Medulla oblongata (tissue), 1 donor: Measurements from ENCODE around the gene NEDD4L.
"Not testable (repeated sequence)": the region's sequence is repeated elsewhere in the genome, so short reads cannot be mapped to it uniquely, and the experiment has no call there.

ENCODE experiments used
- DNase-seq: peaks from one replicate; pipeline ENCODE4 v3.0.0-alpha.2; 2015; ENCODE audit errors: extremely low spot score

The NEDD4L gene

GRCh38 chr18:58370612-58371011 is 326.6 kb downstream of the NEDD4L start:
- no peak for DNase-seq

GRCh38 chr18:58373481-58373880 is 329.5 kb downstream of the NEDD4L start:
- DNase-seq: no peak

- DNase-seq: no peak
These were observed 331.0 kb downstream of the NEDD4L start for GRCh38 chr18:58375051-58375450.

- no peak for DNase-seq
These were observed 334.7 kb downstream of the NEDD4L start for GRCh38 chr18:58378411-58379379.

- DNase-seq: no peak
These were observed 335.4 kb downstream of the NEDD4L start for GRCh38 chr18:58379443-58379842.

- DNase-seq: not testable (repeated sequence)
These were observed 336.1 kb downstream of the NEDD4L start for GRCh38 chr18:58380113-58380512.

- DNase-seq: no peak
These were observed 337.8 kb downstream of the NEDD4L start for GRCh38 chr18:58381676-58382411.

- DNase-seq: no peak
These were observed 338.4 kb downstream of the NEDD4L start for GRCh38 chr18:58382446-58382845.

GRCh38 chr18:58385472-58385871 is 341.4 kb downstream of the NEDD4L start:
- no peak for DNase-seq

GRCh38 chr18:58386780-58387179 is 342.8 kb downstream of the NEDD4L start:
- no peak for DNase-seq

- no peak for DNase-seq
These were observed 343.7 kb downstream of the NEDD4L start for GRCh38 chr18:58387716-58388115.

- DNase-seq: no peak
These were observed 344.7 kb downstream of the NEDD4L start for GRCh38 chr18:58388736-58389135.

GRCh38 chr18:58389745-58390144 is 345.7 kb downstream of the NEDD4L start:
- no peak for DNase-seq

GRCh38 chr18:58390399-58390798 is 346.4 kb downstream of the NEDD4L start:
- DNase-seq: no peak

GRCh38 chr18:58391231-58391825 is 347.3 kb downstream of the NEDD4L start:
- no peak for DNase-seq

GRCh38 chr18:58391932-58392323 is 347.9 kb downstream of the NEDD4L start:
- no peak for DNase-seq

GRCh38 chr18:58392324-58393000 is 348.4 kb downstream of the NEDD4L start:
- DNase-seq: peak; percentile 69

GRCh38 chr18:58393295-58393694 is 349.3 kb downstream of the NEDD4L start:
- no peak for DNase-seq

- no peak for DNase-seq
These were observed 350.0 kb downstream of the NEDD4L start for GRCh38 chr18:58394046-58394445.

- no peak for DNase-seq
These were observed 350.8 kb downstream of the NEDD4L start for GRCh38 chr18:58394602-58395425.

GRCh38 chr18:58396144-58396543 is 352.1 kb downstream of the NEDD4L start:
- DNase-seq: no peak
